Heart left ventricle (tissue), 16 donors: ENCODE measurements around the gene KLHDC7B. TPM values are rescaled to one million over a fixed set of nuclear protein-coding genes. Genes with fewer than 3 reads are reported as not detected.

Experiments
- ATAC-seq, 4 donors: fragments of 200-7000 bp; cut with Tn5 transposase; one replicate each; pipeline ENCODE4 v1.9.1; 2020 to 2022; ENCODE audit warnings: moderate library complexity in 4 of 4, mild to moderate bottlenecking in 3 of 4, moderate number of reproducible peaks in 1 of 4
- DNase-seq, 5 donors: peaks; one replicate each; pipeline ENCODE4 v3.0.0-alpha.2; 2020
- H3K27ac ChIP-seq, 12 donors: fragments of 200-600 bp; sonication (generic) in 4 of 12; one replicate each; pipeline versions ENCODE4 v1.5.0 to v1.8.0; 2016 to 2022; ENCODE audit warnings: mild to moderate bottlenecking in 2 of 12
- H3K27me3 ChIP-seq, 9 donors: fragments of 200-600 bp; sonication (generic) in 2 of 9; one replicate each; pipeline versions ENCODE4 v1.5.1 to v1.8.0; 2016 to 2022; ENCODE audit warnings: mild to moderate bottlenecking in 3 of 9
- H3K36me3 ChIP-seq, 9 donors: fragments of 200-600 bp; sonication (generic) in 2 of 9; one replicate each; pipeline versions ENCODE4 v1.5.0 to v1.8.0; 2018 to 2022; ENCODE audit warnings: mild to moderate bottlenecking in 2 of 9
- H3K4me1 ChIP-seq, 12 donors: fragments of 200-600 bp; sonication (generic) in 4 of 12; one replicate each; pipeline versions ENCODE4 v1.5.0 to v1.8.0; 2016 to 2022; ENCODE audit warnings: mild to moderate bottlenecking in 3 of 12
- H3K4me3 ChIP-seq, 12 donors: fragments of 200-600 bp; sonication (generic) in 4 of 12; one replicate each; pipeline versions ENCODE4 v1.5.0 to v1.8.0; 2017 to 2022; ENCODE audit warnings: mild to moderate bottlenecking in 9 of 12, moderate library complexity in 4 of 12
- H3K9me3 ChIP-seq, 12 donors: fragments of 200-600 bp; sonication (generic) in 4 of 12; one replicate each; pipeline versions ENCODE4 v1.5.0 to v1.8.0; 2016 to 2022; ENCODE audit warnings: mild to moderate bottlenecking in 1 of 12
- CTCF ChIP-seq, 12 donors: fragments of 200-600 bp; sonication (generic) in 4 of 12; IDR thresholded peaks; one replicate each; pipeline versions ENCODE4 v1.5.0 to v1.8.0; 2018 to 2022; ENCODE audit warnings: antibody characterized with exemption in 12 of 12, mild to moderate bottlenecking in 5 of 12
- POLR2A ChIP-seq, 2 donors: fragments of 450-650 bp; IDR thresholded peaks; one replicate each; pipeline ENCODE4 v1.6.1; 2017; ENCODE audit warnings: antibody characterized with exemption in 2 of 2, mild to moderate bottlenecking in 2 of 2, moderate library complexity in 2 of 2
- WGBS, 4 donors: extraction: QIAGEN DNeasy Blood & Tissue Kit in 2 of 4; methylation state at CpG; one replicate each; pipeline versions ENCODE4 v1.1.5 to v1.1.7; 2013 to 2018; 5-methylcytosine and 5-hydroxymethylcytosine counted together
- intact Hi-C, 10 donors: fragments of 100-400 bp; cut with DNase I; formaldehyde crosslinking; loops; one replicate each; pipeline versions ENCODE4 v1.11.1 to v1.14.2; 2022
- polyA plus RNA-seq, 2 donors: library from polyadenylated mRNA; stranded (reverse); fragments of 200-250 nt; gene quantifications; one replicate each; pipeline ENCODE4 v1.2.3, GENCODE V29; 2013
- total RNA-seq, 9 donors: library from RNA; depleted of rRNA in 2 of 9; stranded (reverse); fragments of >200 nt in 2 of 9; fragmentation: NEBNext Ultra II Directional in 3 of 9; extraction: Animal tissue kit (Norgen Biotek cat#: 25700) in 3 of 9; gene quantifications; one replicate each; pipeline versions ENCODE4 v1.1.0 to v1.2.4, GENCODE V29; 2016 to 2023
- donor health status: ischemic (EF 13 %, LVEDD 7.1; RV severe dilation, severe dysfunction).
- donor health status: healthy with polysubstance abuse.
- donor health status: DM: no; HTN: yes; CAD: no.
- donor health status: DM: no; HTN: no; CAD: no.
- donor health status: ischemic (EF 25% LVEDD 6.9; RV normal size, moderate dysfunction).
- donor health status: ischemic (EF 25% LVEDD 5.7; RV mildly dilated, moderate dysfunction).
- donor health status: healthy.
- donor health status: DM: yes; HTN: yes; CAD: no.
- donor health status: ischemic (EF 35%, LVEDD 5.7; RV mildly dilated, moderate dysfunction).
- donor health status: nonischemic (EF 11% LVEDD 7.7; RV severe dilation, severe dysfunction).
- donor health status: DM: yes; HTN: yes; CAD: no.
- donor health status: PGD.
- donor health status: ischemic (EF 29% LVEDD 5.4; RV normal size, mild dysfunction).
- donor health status: nonischemic (EF 23%, LVEDD 6.1; RV moderate dilation, normal function).

Gene KLHDC7B
- total and polyA plus RNA-seq, 11 donors = 0.08 to 1.3 (median 0.13) TPM; not detected in 6

DNA sequence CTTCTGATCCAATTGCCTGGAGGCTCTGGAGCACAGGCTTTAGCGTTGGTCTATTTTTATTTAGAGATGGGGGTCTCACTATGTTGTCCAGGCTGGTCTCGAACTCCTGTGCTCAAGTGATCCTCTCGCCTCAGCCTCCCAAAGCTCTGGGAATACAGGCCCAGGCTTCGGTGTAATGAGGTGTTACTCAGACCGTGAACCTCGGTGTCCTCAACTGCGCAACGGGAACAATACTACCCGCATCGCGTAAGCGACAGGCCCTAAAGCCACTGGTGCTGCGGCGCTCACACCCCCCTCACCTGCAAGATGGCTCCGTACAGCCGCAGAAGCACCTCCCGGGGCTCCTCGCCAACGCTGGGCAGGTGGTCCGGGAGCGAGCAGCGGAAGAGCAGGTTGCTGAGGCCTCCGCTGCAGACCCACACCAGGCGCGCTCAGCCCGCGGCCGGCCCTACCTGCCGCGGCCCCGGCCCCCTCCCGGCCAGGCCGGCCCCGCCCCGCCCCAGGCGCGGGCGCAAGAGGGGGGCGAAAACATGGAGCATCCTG, 36.3 kb downstream of the KLHDC7B start:
- Histone ChIP-seq H3K27ac (peak overlapping the region; percentile 90 to 100 (median 99)), H3K4me3 (peak overlapping the region; percentile 53 to 95 (median 80)), H3K36me3 (peaks cover 0 to 26% (median 12%) of the 10 kb centered on the region in 9 donors), H3K4me1 (peaks cover 3 to 57% (median 33%) of the 10 kb centered on the region in 12 donors), H3K9me3 (no peaks in the 10 kb centered on the region), H3K27me3 (no peaks in the 10 kb centered on the region)
- ATAC-seq (no peak), DNase-seq (peak in 1 of 5 donors; percentile 61)
- WGBS, 4 donors = 6 to 23% (median 12%) methylated on average over 9 to 39 of the region's 39 CpGs
- intact Hi-C loops = loop anchor here in 1 of 10 donors (1.0 to 5.0 kb wide), 3 partner anchors 19 to 75 kb away; partner anchors contain the start of genes LMF2 and NCAPH2
- TF ChIP-seq POLR2A (IDR thresholded peaks at IDR 0.05) (no peak), CTCF (IDR thresholded peaks at IDR 0.05) (no peak)

- Histone ChIP-seq H3K9me3 (no peaks in the 10 kb centered on the region), H3K4me1 (peaks cover 3 to 50% (median 32%) of the 10 kb centered on the region in 12 donors), H3K27me3 (no peaks in the 10 kb centered on the region), H3K27ac (peak within 1 kb of the TSS; percentile 90 to 100 (median 99)), H3K4me3 (peak within 1 kb of the TSS; percentile 56 to 95 (median 80)), H3K36me3 (peaks cover 0 to 26% (median 12%) of the 10 kb centered on the region in 9 donors)
- DNase-seq (peak; percentile 99 to 100 (median 99)), ATAC-seq (peak; percentile 94 to 97 (median 96))
- 0% methylated on average over 4 to 96 of the region's 96 CpGs for WGBS, 4 donors
- intact Hi-C loops = loop anchor here in 1 of 10 donors (1.0 to 5.0 kb wide), 3 partner anchors 19 to 75 kb away; partner anchors contain the start of genes LMF2 and NCAPH2
- peak; percentile 91 to 99 for TF ChIP-seq POLR2A (IDR thresholded peaks at IDR 0.05)
- peak in 1 of 12 donors; percentile 3 for TF ChIP-seq CTCF (IDR thresholded peaks at IDR 0.05)
These were observed 37.0 kb downstream of the KLHDC7B start, which contains the start of gene CHKB for GRCh38 chr22:50582493-50583293. Gene CHKB (minus strand): TSS chr22:50582849. CDS start chr22:50582781, 68 bp downstream.

GRCh38 chr22:50583294-50583861, 37.7 kb downstream of the KLHDC7B start:
- Histone ChIP-seq H3K4me3 (peak overlapping the region; percentile 56 to 91 (median 76)), H3K36me3 (peaks cover 0 to 26% (median 12%) of the 10 kb centered on the region in 9 donors), H3K27ac (peak overlapping the region; percentile 5 to 100 (median 99)), H3K9me3 (no peaks in the 10 kb centered on the region), H3K27me3 (no peaks in the 10 kb centered on the region), H3K4me1 (peaks cover 3 to 47% (median 30%) of the 10 kb centered on the region in 12 donors)
- intact Hi-C loops = loop anchor here in 1 of 10 donors (2.0 to 5.0 kb wide), 2 partner anchors 57 to 76 kb away; partner anchors contain the start of genes LMF2 and NCAPH2
- DNase-seq (no peak), ATAC-seq (peak in 2 of 4 donors; percentile 33 to 36)
- WGBS, 4 donors = 7 to 19% (median 9%) methylated on average over 27 to 37 of the region's 37 CpGs
- TF ChIP-seq CTCF (IDR thresholded peaks at IDR 0.05) (peak in 2 of 12 donors; percentile 6 to 45), POLR2A (IDR thresholded peaks at IDR 0.05) (no peak)
